ENCODE measurements around the gene ZFR2. TPM values are rescaled to one million over a fixed set of nuclear protein-coding genes. Genes with fewer than 3 reads are reported as not detected.

ZFR2 gene
- total and polyA plus RNA-seq, 2 of the 8 experiments (the other 6 are each of a cell fraction or from before 2014, with no cell fraction given) = 14.5 to 28.4 TPM

DNA sequence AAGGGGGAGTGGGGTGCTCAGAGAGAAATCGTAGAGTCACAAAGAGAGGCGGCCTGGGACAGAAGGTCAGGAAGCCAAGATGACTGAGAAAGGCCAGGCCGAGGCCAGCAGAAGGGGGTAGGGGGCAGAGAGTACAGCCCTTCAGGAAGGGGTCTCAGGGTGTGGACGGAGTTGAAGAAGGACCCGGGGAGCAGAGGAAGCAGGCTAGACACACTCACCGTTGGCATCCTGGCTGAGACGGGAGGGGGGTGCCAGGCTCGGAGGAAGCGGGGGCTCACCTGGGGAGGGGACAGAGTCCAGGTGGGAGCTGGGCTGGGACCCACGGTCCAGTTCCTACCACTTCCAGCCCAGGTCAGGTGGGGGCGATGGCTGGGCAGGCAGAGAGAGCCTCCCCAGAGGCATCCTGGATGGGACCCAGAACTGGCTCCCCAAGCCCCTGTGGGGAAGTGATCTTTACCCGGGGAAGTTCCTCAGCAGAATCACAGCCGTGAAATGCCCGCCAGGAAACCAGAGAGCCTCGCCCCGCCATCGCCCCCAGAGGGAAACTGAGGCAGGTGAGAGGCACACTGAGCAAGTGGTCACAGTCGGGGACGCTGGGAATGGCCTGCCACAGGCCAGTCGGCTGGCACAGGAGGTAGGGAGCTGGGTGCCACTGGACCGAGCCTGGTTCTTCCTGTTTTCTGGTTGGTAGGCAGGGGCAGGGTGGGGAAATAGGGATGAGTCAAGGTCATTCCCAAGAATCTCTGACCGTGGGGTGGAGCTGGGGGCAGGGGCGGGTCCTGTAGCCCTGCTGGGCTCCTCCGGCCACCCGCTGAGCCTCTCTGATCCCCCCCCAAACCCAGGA, 84.0 kb downstream of the ZFR2 start:
- H3K79me1 ChIP-seq (ENCODE audit: low read depth, low read length) = no peaks in the 10 kb centered on the region
- peaks cover 0 to 17% (median 7%) of the 10 kb centered on the region in 4 experiments; a peak in 6 of 7 replicates for H3K27me3 ChIP-seq (replicated peaks in 1 of 4; ENCODE audit: control insufficient read depth in 3 of 4, extremely low read depth in 1 of 4, insufficient read depth in 3 of 4, low read length in 3 of 4)
- no peak overlapping the region; the same call in 1 of the 2 replicates for H2BK5ac ChIP-seq (ENCODE audit: low read depth, low read length)
- H2BK15ac ChIP-seq (ENCODE audit: low read length) = no peak overlapping the region
- no peaks in the 10 kb centered on the region for H3K79me2 ChIP-seq (ENCODE audit: control insufficient read depth in 1 of 2, insufficient read depth in 2 of 2, low read length in 2 of 2)
- peaks cover 17 to 22% of the 10 kb centered on the region in 2 experiments for H3K9me3 ChIP-seq (ENCODE audit: insufficient read depth in 2 of 2, low read depth in 1 of 2, low read length in 1 of 2)
- FAIRE-seq = no peak
- TF ChIP-seq ATF3 (IDR thresholded peaks at IDR 0.05; ENCODE audit: insufficient read depth, low read depth, low read length) = no peak
- TF ChIP-seq TBP (IDR thresholded peaks at IDR 0.05; ENCODE audit: low read depth, low read length) = no peak
- TF ChIP-seq FOSL1 (IDR thresholded peaks at IDR 0.05; ENCODE audit: insufficient read depth, low read depth, low read length) = no peak
- no peak for TF ChIP-seq RFX5 (IDR thresholded peaks at IDR 0.05; ENCODE audit: borderline replicate concordance, low read depth, low read length)
- no peak for TF ChIP-seq CHD2 (IDR thresholded peaks at IDR 0.05; ENCODE audit: low read length)
- TF ChIP-seq, protein P1, sequence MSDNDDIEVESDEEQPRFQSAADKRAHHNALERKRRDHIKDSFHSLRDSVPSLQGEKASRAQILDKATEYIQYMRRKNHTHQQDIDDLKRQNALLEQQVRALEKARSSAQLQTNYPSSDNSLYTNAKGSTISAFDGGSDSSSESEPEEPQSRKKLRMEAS (IDR thresholded peaks at IDR 0.05) = no peak
- H2BK12ac ChIP-seq (ENCODE audit: low read depth, low read length) = peak overlapping the region; percentile 80; the same call in 1 of the 2 replicates
- ChIA-PET POLR2A (ENCODE audit: partially characterized antibody) (interaction anchor here (0.8 to 4.4 kb wide), 7 partner anchors 10 to 203 kb away, joined by 3 to 19 read pairs (median 4); partner anchors contain the start of genes APBA3, EEF2, MRPL54 and NMRK2), CTCF (ENCODE audit: partially characterized antibody) (interaction anchor here (0.6 to 2.4 kb wide), 16 partner anchors 10 to 430 kb away, joined by 3 to 17 read pairs (median 6); partner anchors contain the start of genes MRPL54 and RAX2)
- H4K20me1 ChIP-seq (replicated peaks in 1 of 2; ENCODE audit: control insufficient read depth in 1 of 2, insufficient read depth in 2 of 2, low read length in 2 of 2) = no peaks in the 10 kb centered on the region
- H2AFZ ChIP-seq (ENCODE audit: low read length) = no peak overlapping the region
- H3K23me2 ChIP-seq (ENCODE audit: low read depth, low read length) = peaks cover 7% of the 10 kb centered on the region; the same call in 1 of the 2 replicates
- H3K4me3 ChIP-seq (ENCODE audit: extremely low read depth in 1 of 4, insufficient read depth in 2 of 4, low read depth in 3 of 4, low read length in 4 of 4) = peak overlapping the region; percentile 48 to 95 (median 66); a peak in 4 of 8 replicates
- H4K5ac ChIP-seq (ENCODE audit: insufficient read length, low read depth, low read length) = no peak overlapping the region
- H4K91ac ChIP-seq (replicated peaks; ENCODE audit: insufficient read length, low read length) = no peak overlapping the region
- peaks cover 0 to 14% (median 3%) of the 10 kb centered on the region in 4 experiments; a peak in 2 of 8 replicates for H3K36me3 ChIP-seq (ENCODE audit: control insufficient read depth in 2 of 4, insufficient read depth in 4 of 4, low read length in 3 of 4)
- no peak overlapping the region for H3K27ac ChIP-seq (ENCODE audit: low read depth, low read length)
- no peak overlapping the region for H3K56ac ChIP-seq (replicated peaks; ENCODE audit: insufficient read length, low read depth, low read length)
- no peak overlapping the region for H3K14ac ChIP-seq (ENCODE audit: insufficient read length)
- no peak overlapping the region for H3K23ac ChIP-seq (ENCODE audit: insufficient read length)
- H3K9ac ChIP-seq (replicated peaks in 1 of 4; ENCODE audit: extremely low read depth in 1 of 4, low read depth in 3 of 4, low read length in 3 of 4) = no peak overlapping the region
- H3K4me1 ChIP-seq (replicated peaks in 1 of 4; ENCODE audit: control insufficient read depth in 3 of 4, insufficient read depth in 4 of 4, low read length in 3 of 4) = peaks cover 0 to 9% (median 1%) of the 10 kb centered on the region in 4 experiments; a peak in 3 of 7 replicates
- no peak overlapping the region for H2AK5ac ChIP-seq (ENCODE audit: low read depth, low read length)
- H4K8ac ChIP-seq (ENCODE audit: extremely low read depth, insufficient read depth, low read length) = no peak overlapping the region
- DNase-seq (ENCODE audit: low read depth in 1 of 2, low spot score in 2 of 2) = peak in 1 of 2 experiments; percentile 56
- peak overlapping the region; percentile 0; the same call in 1 of the 2 replicates for H3K18ac ChIP-seq (ENCODE audit: extremely low read depth, low read length)
- no peak overlapping the region for H2BK120ac ChIP-seq (replicated peaks; ENCODE audit: low read depth, low read length)
- no peak overlapping the region for H2BK20ac ChIP-seq (ENCODE audit: low read length)
- H3K4me2 ChIP-seq (ENCODE audit: insufficient read depth in 1 of 2, low read depth in 2 of 2, low read length in 2 of 2) = peak overlapping the region; percentile 73 to 74
- no peak overlapping the region for H3K4ac ChIP-seq (replicated peaks; ENCODE audit: insufficient read length, low read depth, low read length)
- 55% methylated on average over 14 of the region's 25 CpGs; no CpG with 5 or more reads in 1 of the 2 experiments for WGBS, 2 experiments (ENCODE audit: extremely low coverage in 1 of 2, insufficient coverage in 1 of 2, insufficient read length in 1 of 2, insufficient replicate concordance in 2 of 2, low coverage in 1 of 2, low lambda C conversion rate in 2 of 2, missing lambda C conversion rate in 1 of 2)

Measured in H1 (cell line).